ENCODE measurements around the gene NEO1. TPM values are rescaled to one million over a fixed set of nuclear protein-coding genes. Genes with fewer than 3 reads are reported as not detected.
"Not testable (repeated sequence)": the region's sequence is repeated elsewhere in the genome, so short reads cannot be mapped to it uniquely, and the experiment has no call there.

Gene NEO1
- total RNA-seq, 2 donors from 2014 or later = 14.4 to 15.9 TPM

DNA sequence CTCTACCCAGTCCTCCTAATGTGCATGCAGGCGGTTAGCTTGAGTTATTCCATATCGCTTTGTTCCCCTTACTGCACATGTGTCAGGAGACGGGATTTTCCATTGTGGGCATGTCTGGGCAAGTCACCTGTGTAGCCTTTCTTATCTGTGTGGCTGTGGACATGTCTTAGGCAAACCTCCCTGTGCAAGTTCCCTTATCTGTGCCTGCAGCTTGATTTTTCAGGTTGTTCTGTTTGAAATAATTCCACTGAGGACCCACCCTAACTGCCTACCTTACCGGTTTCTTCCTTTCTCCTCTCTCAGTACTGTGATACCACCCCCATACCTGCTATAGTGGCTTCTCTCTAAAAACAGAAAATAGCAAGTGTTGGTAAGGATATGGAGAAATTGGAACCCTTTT, 113.6 kb downstream of the NEO1 start:
- H3K9me3 ChIP-seq = peaks cover 0 to 16% of the 10 kb centered on the region in 2 donors
- TF ChIP-seq, protein P1, sequence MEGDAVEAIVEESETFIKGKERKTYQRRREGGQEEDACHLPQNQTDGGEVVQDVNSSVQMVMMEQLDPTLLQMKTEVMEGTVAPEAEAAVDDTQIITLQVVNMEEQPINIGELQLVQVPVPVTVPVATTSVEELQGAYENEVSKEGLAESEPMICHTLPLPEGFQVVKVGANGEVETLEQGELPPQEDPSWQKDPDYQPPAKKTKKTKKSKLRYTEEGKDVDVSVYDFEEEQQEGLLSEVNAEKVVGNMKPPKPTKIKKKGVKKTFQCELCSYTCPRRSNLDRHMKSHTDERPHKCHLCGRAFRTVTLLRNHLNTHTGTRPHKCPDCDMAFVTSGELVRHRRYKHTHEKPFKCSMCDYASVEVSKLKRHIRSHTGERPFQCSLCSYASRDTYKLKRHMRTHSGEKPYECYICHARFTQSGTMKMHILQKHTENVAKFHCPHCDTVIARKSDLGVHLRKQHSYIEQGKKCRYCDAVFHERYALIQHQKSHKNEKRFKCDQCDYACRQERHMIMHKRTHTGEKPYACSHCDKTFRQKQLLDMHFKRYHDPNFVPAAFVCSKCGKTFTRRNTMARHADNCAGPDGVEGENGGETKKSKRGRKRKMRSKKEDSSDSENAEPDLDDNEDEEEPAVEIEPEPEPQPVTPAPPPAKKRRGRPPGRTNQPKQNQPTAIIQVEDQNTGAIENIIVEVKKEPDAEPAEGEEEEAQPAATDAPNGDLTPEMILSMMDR (IDR thresholded peaks at IDR 0.05) = no peak

DNA sequence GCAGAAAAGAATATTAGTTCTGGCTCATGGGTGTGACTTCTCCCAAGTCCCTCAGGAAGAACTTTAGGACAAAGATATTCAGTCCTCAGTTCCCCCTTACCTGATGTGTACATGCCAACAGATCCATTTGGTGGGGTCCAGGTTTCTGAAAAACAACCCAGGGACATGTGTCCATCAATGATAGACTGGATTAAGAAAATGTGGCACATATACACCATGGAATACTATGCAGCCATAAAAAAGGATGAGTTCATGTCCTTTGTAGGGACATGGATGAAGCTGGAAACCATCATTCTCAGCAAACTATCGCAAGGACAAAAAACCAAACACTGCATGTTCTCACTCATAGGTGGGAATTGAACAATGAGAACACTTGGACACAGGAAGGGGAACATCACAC, 114.4 kb downstream of the NEO1 start:
- peaks cover 0 to 16% of the 10 kb centered on the region in 2 donors for H3K9me3 ChIP-seq
- H3K4me1 ChIP-seq; H3K36me3 ChIP-seq; DNase-seq (ENCODE audit: low spot score); H3K27ac ChIP-seq; H3K27me3 ChIP-seq; H3K4me3 ChIP-seq: not testable (repeated sequence)

More for the DNA sequence above, 113.6 kb downstream of the NEO1 start:
- Histone ChIP-seq H3K4me3 (no peak overlapping the region), H3K4me1 (no peaks in the 10 kb centered on the region), H3K36me3 (no peaks in the 10 kb centered on the region), H3K27ac (no peak overlapping the region), H3K27me3 (no peaks in the 10 kb centered on the region)
- no peak for DNase-seq (ENCODE audit: low spot score)

DNA sequence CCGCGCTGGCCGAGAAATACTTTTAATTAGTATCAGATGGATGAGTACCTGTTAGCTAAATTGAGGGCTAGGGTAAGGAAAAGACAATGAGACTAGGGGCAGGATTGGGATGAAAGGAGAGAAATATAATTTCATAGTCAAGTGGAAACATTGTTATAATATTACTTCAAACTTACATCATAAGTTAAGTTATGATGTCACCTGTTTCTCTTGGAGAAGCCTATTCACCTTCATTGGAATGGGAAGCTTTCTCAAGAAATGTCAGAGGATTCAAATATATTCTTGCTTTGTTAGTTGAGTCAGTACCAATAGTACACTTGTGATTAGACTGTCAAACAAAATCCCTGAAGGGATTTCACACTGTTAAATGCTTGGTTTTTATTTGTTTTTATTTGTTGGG, 116.2 kb downstream of the NEO1 start:
- no peak overlapping the region for H3K27ac ChIP-seq
- no peaks in the 10 kb centered on the region for H3K27me3 ChIP-seq
- no peak overlapping the region for H3K4me3 ChIP-seq
- no peaks in the 10 kb centered on the region for H3K36me3 ChIP-seq
- H3K9me3 ChIP-seq = peaks cover 0 to 16% of the 10 kb centered on the region in 2 donors
- no peaks in the 10 kb centered on the region for H3K4me1 ChIP-seq
- no peak for DNase-seq (ENCODE audit: low spot score)
- TF ChIP-seq, protein P1 (IDR thresholded peaks at IDR 0.05) = no peak

DNA sequence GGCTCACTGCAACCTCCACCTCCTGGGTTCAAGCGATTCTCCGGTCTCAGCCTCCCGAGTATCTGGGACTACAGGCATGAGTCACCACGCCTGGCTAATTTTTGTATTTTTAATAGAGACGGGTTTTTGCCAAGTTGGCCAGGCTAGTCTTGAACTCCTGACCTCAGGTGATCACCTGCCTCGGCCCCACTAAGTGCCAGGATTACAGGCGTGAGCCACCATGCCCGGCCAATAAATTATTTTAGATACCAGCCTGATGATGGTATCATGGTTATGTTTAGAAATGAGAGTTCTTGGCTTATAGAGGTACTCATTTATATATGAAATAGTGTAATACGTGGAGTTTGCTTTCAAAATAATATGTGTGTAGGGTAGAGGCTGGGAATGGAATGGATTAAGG, 119.4 kb downstream of the NEO1 start:
- H3K36me3 ChIP-seq = no peaks in the 10 kb centered on the region
- no peaks in the 10 kb centered on the region for H3K27me3 ChIP-seq
- H3K9me3 ChIP-seq = no peaks in the 10 kb centered on the region
- no peaks in the 10 kb centered on the region for H3K4me1 ChIP-seq
- no peak overlapping the region for H3K27ac ChIP-seq
- no peak for DNase-seq (ENCODE audit: low spot score)
- no peak overlapping the region for H3K4me3 ChIP-seq
- TF ChIP-seq, protein P1 (IDR thresholded peaks at IDR 0.05) = no peak

DNA sequence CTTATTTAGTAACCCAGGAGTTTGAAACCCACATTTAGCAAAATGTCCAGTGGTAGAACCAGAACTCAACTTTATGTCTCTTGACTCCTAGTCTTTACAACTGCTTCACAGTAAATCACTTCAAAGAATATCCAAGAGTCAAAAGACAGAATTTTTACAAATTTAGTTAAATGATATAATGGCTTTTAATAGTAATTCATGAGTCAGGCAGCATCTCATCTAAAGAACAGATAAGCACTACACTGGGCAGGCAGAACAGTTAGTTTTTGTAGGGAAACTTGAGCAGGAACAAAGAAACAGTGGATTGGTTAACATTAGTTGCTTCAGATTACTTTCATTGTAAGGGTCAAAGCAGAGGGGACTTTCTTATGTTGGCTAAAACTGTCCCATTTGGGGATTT, 120.2 kb downstream of the NEO1 start:
- Histone ChIP-seq H3K4me3 (no peak overlapping the region), H3K27me3 (no peaks in the 10 kb centered on the region), H3K4me1 (no peaks in the 10 kb centered on the region), H3K36me3 (peaks cover 2% of the 10 kb centered on the region), H3K27ac (no peak overlapping the region), H3K9me3 (no peaks in the 10 kb centered on the region)
- DNase-seq (ENCODE audit: low spot score) = no peak
- TF ChIP-seq, protein P1 (IDR thresholded peaks at IDR 0.05) = no peak

DNA sequence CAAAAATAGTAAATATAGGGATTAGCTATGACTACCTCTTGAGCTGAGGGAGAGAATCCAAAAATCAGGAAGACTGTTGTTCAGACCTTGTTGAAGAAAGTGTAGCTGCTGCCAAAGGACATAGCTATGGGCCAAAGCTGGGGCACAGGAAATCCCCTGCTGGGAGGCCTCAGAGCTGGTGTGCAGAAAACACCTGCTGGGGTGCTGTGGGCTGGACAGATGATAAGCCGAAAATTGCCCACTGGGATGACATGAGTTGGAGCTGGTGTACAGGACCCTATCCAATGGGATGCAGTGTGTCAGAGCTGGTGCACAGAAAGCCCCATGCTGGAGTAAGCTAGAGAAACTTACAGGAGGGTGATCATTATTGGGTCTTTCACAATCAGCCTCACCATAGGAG, 121.9 kb downstream of the NEO1 start:
- Histone ChIP-seq H3K4me1 (no peaks in the 10 kb centered on the region), H3K9me3 (no peaks in the 10 kb centered on the region), H3K4me3 (no peak overlapping the region), H3K27ac (no peak overlapping the region), H3K27me3 (no peaks in the 10 kb centered on the region), H3K36me3 (peaks cover 4% of the 10 kb centered on the region)
- TF ChIP-seq, protein P1 (IDR thresholded peaks at IDR 0.05) = no peak
- no peak for DNase-seq (ENCODE audit: low spot score)

Measured in right atrium auricular region (tissue), 2 donors.